HepG2 (cell line): Measurements from ENCODE around the gene GRK6. TPM values are rescaled to one million over a fixed set of nuclear protein-coding genes. Genes with fewer than 3 reads are reported as not detected.

Experiments
- GLI4 ChIP-seq: sonication (generic); formaldehyde crosslinking; IDR thresholded peaks from 2 replicates; pipeline ENCODE4 v1.5.1; 2020; ENCODE audit warnings: missing genetic modification reagents, mild to moderate bottlenecking, moderate library complexity, borderline replicate concordance
- NFYB ChIP-seq: sonication (generic); formaldehyde crosslinking; IDR thresholded peaks from 2 replicates; pipeline ENCODE4 v1.4.0; 2020; ENCODE audit warnings: missing genetic modification reagents
- POGZ ChIP-seq: sonication (generic); formaldehyde crosslinking; IDR thresholded peaks from 2 replicates; pipeline ENCODE4 v1.4.0; 2020; ENCODE audit warnings: mild to moderate bottlenecking, missing genetic modification reagents
- SAFB2 ChIP-seq: sonication (generic); formaldehyde crosslinking; IDR thresholded peaks from 2 replicates; pipeline ENCODE4 v1.5.1; 2020; ENCODE audit warnings: missing genetic modification reagents, low read depth, mild to moderate bottlenecking, borderline replicate concordance
- SNAI1 ChIP-seq: sonication (generic); formaldehyde crosslinking; IDR thresholded peaks from 2 replicates; pipeline ENCODE4 v1.5.0; 2020; ENCODE audit warnings: mild to moderate bottlenecking, missing genetic modification reagents, borderline replicate concordance
- ZNF124 ChIP-seq: sonication (generic); formaldehyde crosslinking; IDR thresholded peaks from 2 replicates; pipeline ENCODE4 v1.4.0; 2020; ENCODE audit warnings: missing genetic modification reagents
- ZNF225 ChIP-seq: sonication (generic); formaldehyde crosslinking; IDR thresholded peaks from 2 replicates; pipeline ENCODE4 v1.4.0; 2020; ENCODE audit warnings: mild to moderate bottlenecking, missing genetic modification reagents
- ZNF431 ChIP-seq: sonication (generic); formaldehyde crosslinking; IDR thresholded peaks from 2 replicates; pipeline ENCODE4 v1.9.0; 2022; ENCODE audit warnings: missing genetic modification reagents, low read depth, mild to moderate bottlenecking, borderline replicate concordance
- ZNF776 ChIP-seq: sonication (generic); formaldehyde crosslinking; IDR thresholded peaks from 2 replicates; pipeline ENCODE4 v1.4.0; 2020; ENCODE audit warnings: mild to moderate bottlenecking, missing genetic modification reagents
- polyA plus RNA-seq, 8 experiments: library from polyadenylated mRNA; depleted of rRNA in 3 of 8; stranded (reverse) in 7 of 8; unstranded in 1 of 8; fragments of >200 nt; fragmentation: Illumina TruSeq in 4 of 8; extraction: Trizol in 4 of 8; gene quantifications; 2 replicates each; pipeline versions ENCODE4 v1.2.1 to v1.2.3, GENCODE V29; 2011 to 2016; ENCODE audit warnings: low read depth in 4 of 8, missing spikeins in 1 of 8, mixed read lengths in 1 of 8; ENCODE audit not compliant: insufficient read depth in 1 of 8
- total RNA-seq, 5 experiments: library from RNA; depleted of rRNA; stranded (reverse); fragments of >200 nt; fragmentation: Illumina TruSeq; extraction: Trizol; gene quantifications; 2 replicates each; pipeline ENCODE4 v1.2.3, GENCODE V29; 2016; ENCODE audit warnings: low read depth in 1 of 5
- TF ChIP-seq, protein P1 (sequence below): sonication (generic); formaldehyde crosslinking; IDR thresholded peaks from 2 replicates; pipeline ENCODE4 v1.5.1; 2020; ENCODE audit warnings: mild to moderate bottlenecking, missing genetic modification reagents
- TF ChIP-seq, protein P2 (sequence below): sonication (generic); formaldehyde crosslinking; IDR thresholded peaks from 2 replicates; pipeline ENCODE4 v1.5.1; 2020; ENCODE audit warnings: mild to moderate bottlenecking, missing genetic modification reagents, moderate library complexity
- TF ChIP-seq, protein P3 (sequence below): sonication (generic); formaldehyde crosslinking; IDR thresholded peaks from 2 replicates; pipeline ENCODE4 v1.4.0; 2020; ENCODE audit warnings: missing genetic modification reagents

The GRK6 gene
- total and polyA plus RNA-seq, 2 of the 13 experiments (the other 11 are each of a cell fraction or from before 2014, with no cell fraction given) = 13.2 to 19.9 TPM

DNA sequence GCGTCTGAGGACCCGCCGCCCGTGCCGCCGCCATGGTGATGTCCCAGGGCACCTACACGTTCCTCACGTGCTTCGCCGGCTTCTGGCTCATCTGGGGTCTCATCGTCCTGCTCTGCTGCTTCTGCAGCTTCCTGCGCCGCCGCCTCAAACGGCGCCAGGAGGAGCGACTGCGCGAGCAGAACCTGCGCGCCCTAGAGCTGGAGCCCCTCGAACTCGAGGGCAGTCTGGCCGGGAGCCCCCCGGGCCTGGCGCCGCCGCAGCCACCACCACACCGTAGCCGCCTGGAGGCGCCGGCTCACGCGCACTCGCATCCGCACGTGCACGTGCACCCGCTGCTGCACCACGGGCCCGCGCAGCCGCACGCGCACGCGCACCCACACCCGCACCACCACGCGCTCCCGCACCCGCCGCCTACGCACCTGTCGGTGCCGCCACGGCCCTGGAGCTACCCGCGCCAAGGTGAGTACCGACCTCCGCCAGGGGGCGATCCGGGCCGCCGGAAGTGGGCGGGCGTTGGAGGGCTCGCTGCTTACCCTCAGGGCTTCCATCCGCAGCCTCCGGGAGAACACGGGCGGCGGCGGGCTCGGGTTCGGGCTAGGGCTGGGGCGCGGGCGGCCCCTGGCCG, 28.7 kb downstream of the GRK6 start (continued):
- TF ChIP-seq SAFB2 (CRISPR knock-in tag) = peak; percentile 56; the same call in 1 of the 2 replicates
- TF ChIP-seq, protein P1, sequence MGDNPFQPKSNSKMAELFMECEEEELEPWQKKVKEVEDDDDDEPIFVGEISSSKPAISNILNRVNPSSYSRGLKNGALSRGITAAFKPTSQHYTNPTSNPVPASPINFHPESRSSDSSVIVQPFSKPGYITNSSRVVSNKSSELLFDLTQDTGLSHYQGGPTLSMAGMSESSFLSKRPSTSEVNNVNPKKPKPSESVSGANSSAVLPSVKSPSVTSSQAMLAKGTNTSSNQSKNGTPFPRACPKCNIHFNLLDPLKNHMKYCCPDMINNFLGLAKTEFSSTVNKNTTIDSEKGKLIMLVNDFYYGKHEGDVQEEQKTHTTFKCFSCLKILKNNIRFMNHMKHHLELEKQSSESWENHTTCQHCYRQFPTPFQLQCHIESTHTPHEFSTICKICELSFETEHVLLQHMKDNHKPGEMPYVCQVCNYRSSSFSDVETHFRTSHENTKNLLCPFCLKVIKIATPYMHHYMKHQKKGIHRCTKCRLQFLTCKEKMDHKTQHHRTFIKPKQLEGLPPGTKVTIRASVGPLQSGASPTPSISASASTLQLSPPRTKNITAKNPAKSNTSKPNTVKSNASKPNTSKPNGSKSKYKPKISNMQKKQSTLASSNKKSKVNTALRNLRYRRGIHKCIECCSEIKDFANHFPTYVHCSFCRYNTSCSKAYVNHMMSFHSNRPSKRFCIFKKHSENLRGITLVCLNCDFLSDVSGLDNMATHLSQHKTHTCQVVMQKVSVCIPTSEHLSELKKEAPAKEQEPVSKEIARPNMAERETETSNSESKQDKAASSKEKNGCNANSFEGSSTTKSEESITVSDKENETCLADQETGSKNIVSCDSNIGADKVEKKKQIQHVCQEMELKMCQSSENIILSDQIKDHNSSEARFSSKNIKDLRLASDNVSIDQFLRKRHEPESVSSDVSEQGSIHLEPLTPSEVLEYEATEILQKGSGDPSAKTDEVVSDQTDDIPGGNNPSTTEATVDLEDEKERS (CRISPR knock-in tag) = 0 out of 2 replicates have a peak, but pooled peaks have one; percentile 17
- peak; percentile 73; the same call in 1 of the 2 replicates for TF ChIP-seq GLI4 (CRISPR knock-in tag)
- TF ChIP-seq, protein P2, sequence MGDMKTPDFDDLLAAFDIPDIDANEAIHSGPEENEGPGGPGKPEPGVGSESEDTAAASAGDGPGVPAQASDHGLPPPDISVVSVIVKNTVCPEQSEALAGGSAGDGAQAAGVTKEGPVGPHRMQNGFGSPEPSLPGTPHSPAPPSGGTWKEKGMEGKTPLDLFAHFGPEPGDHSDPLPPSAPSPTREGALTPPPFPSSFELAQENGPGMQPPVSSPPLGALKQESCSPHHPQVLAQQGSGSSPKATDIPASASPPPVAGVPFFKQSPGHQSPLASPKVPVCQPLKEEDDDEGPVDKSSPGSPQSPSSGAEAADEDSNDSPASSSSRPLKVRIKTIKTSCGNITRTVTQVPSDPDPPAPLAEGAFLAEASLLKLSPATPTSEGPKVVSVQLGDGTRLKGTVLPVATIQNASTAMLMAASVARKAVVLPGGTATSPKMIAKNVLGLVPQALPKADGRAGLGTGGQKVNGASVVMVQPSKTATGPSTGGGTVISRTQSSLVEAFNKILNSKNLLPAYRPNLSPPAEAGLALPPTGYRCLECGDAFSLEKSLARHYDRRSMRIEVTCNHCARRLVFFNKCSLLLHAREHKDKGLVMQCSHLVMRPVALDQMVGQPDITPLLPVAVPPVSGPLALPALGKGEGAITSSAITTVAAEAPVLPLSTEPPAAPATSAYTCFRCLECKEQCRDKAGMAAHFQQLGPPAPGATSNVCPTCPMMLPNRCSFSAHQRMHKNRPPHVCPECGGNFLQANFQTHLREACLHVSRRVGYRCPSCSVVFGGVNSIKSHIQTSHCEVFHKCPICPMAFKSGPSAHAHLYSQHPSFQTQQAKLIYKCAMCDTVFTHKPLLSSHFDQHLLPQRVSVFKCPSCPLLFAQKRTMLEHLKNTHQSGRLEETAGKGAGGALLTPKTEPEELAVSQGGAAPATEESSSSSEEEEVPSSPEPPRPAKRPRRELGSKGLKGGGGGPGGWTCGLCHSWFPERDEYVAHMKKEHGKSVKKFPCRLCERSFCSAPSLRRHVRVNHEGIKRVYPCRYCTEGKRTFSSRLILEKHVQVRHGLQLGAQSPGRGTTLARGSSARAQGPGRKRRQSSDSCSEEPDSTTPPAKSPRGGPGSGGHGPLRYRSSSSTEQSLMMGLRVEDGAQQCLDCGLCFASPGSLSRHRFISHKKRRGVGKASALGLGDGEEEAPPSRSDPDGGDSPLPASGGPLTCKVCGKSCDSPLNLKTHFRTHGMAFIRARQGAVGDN (CRISPR knock-in tag) = peak; percentile 91
- no peak for TF ChIP-seq NFYB (CRISPR knock-in tag)
- TF ChIP-seq, protein P3, sequence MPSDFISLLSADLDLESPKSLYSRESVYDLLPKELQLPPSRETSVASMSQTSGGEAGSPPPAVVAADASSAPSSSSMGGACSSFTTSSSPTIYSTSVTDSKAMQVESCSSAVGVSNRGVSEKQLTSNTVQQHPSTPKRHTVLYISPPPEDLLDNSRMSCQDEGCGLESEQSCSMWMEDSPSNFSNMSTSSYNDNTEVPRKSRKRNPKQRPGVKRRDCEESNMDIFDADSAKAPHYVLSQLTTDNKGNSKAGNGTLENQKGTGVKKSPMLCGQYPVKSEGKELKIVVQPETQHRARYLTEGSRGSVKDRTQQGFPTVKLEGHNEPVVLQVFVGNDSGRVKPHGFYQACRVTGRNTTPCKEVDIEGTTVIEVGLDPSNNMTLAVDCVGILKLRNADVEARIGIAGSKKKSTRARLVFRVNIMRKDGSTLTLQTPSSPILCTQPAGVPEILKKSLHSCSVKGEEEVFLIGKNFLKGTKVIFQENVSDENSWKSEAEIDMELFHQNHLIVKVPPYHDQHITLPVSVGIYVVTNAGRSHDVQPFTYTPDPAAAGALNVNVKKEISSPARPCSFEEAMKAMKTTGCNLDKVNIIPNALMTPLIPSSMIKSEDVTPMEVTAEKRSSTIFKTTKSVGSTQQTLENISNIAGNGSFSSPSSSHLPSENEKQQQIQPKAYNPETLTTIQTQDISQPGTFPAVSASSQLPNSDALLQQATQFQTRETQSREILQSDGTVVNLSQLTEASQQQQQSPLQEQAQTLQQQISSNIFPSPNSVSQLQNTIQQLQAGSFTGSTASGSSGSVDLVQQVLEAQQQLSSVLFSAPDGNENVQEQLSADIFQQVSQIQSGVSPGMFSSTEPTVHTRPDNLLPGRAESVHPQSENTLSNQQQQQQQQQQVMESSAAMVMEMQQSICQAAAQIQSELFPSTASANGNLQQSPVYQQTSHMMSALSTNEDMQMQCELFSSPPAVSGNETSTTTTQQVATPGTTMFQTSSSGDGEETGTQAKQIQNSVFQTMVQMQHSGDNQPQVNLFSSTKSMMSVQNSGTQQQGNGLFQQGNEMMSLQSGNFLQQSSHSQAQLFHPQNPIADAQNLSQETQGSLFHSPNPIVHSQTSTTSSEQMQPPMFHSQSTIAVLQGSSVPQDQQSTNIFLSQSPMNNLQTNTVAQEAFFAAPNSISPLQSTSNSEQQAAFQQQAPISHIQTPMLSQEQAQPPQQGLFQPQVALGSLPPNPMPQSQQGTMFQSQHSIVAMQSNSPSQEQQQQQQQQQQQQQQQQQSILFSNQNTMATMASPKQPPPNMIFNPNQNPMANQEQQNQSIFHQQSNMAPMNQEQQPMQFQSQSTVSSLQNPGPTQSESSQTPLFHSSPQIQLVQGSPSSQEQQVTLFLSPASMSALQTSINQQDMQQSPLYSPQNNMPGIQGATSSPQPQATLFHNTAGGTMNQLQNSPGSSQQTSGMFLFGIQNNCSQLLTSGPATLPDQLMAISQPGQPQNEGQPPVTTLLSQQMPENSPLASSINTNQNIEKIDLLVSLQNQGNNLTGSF (CRISPR knock-in tag) = no peak
- peak; percentile 69 for TF ChIP-seq POGZ (CRISPR knock-in tag)
- 0 out of 2 replicates have a peak, but pooled peaks have one; percentile 51 for TF ChIP-seq ZNF225 (CRISPR knock-in tag)
- peak; percentile 72; the same call in 1 of the 2 replicates for TF ChIP-seq SNAI1 (CRISPR knock-in tag)
- 0 out of 2 replicates have a peak, but pooled peaks have one; percentile 14 for TF ChIP-seq ZNF124 (CRISPR knock-in tag)
- TF ChIP-seq ZNF431 = peak; percentile 23; the same call in 1 of the 2 replicates
- peak; percentile 81; the same call in 1 of the 2 replicates for TF ChIP-seq ZNF776
